ENCODE data around the gene ZNF490. TPM values are rescaled to one million over a fixed set of nuclear protein-coding genes. Genes with fewer than 3 reads are reported as not detected.

The ZNF490 gene
- total and polyA plus RNA-seq, 4 donors, result 0.94 to 10.4 (median 4.3) TPM

GRCh38 chr19:12596485-12596884, 14.1 kb downstream of the ZNF490 start:
- peaks cover 0 to 12% (median 7%) of the 10 kb centered on the region in 4 donors for H3K36me3 ChIP-seq (ENCODE audit: control insufficient read depth in 4 of 4, insufficient read depth in 4 of 4, low read length in 4 of 4)
- no peaks in the 10 kb centered on the region for H3K27me3 ChIP-seq (ENCODE audit: control insufficient read depth in 3 of 3, insufficient read depth in 3 of 3, low read length in 2 of 3)
- no peak overlapping the region for H3K4me3 ChIP-seq
- no peaks in the 10 kb centered on the region for H3K4me1 ChIP-seq (ENCODE audit: control insufficient read depth in 5 of 5, insufficient read depth in 5 of 5, low read length in 5 of 5)
- H3K27ac ChIP-seq (ENCODE audit: low read depth in 1 of 2, low read length in 1 of 2), result no peak overlapping the region
- peak in 1 of 3 donors; percentile 12 for DNase-seq
- 91 to 92% methylated on average over 11 of the region's 11 CpGs for WGBS, 2 donors
- no peak for ATAC-seq (ENCODE audit: insufficient read depth, low FRiP score)
- no peak overlapping the region for H3K9ac ChIP-seq (ENCODE audit: insufficient read depth in 1 of 2, low read length in 2 of 2)
- TF ChIP-seq, protein P1, sequence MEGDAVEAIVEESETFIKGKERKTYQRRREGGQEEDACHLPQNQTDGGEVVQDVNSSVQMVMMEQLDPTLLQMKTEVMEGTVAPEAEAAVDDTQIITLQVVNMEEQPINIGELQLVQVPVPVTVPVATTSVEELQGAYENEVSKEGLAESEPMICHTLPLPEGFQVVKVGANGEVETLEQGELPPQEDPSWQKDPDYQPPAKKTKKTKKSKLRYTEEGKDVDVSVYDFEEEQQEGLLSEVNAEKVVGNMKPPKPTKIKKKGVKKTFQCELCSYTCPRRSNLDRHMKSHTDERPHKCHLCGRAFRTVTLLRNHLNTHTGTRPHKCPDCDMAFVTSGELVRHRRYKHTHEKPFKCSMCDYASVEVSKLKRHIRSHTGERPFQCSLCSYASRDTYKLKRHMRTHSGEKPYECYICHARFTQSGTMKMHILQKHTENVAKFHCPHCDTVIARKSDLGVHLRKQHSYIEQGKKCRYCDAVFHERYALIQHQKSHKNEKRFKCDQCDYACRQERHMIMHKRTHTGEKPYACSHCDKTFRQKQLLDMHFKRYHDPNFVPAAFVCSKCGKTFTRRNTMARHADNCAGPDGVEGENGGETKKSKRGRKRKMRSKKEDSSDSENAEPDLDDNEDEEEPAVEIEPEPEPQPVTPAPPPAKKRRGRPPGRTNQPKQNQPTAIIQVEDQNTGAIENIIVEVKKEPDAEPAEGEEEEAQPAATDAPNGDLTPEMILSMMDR (IDR thresholded peaks at IDR 0.05; ENCODE audit: control extremely low read depth, extremely low read depth), result no peak
- H3K9me3 ChIP-seq (ENCODE audit: control insufficient read depth in 4 of 4, insufficient read depth in 3 of 4, low read length in 3 of 4), result no peaks in the 10 kb centered on the region

DNA sequence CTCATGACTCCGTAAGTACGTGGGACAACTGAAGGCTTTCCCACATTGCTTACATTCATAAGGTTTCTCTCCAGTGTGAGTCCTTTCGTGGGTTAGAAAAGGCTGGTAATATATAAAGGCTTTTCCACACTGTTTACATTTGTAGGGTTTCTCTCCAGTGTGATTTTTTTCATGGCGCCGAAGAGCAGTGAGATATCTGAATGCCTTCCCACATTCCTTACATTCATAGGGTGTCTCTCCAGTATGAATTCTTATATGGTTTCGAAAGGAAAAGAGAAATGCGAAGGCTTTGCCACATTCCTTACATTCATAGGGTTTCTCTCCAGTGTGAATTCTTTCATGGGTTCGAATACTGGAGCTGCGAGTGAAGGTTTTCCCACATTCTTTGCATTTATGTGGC, 29.5 kb downstream of the ZNF490 start:
- WGBS, 2 donors, result 86 to 92% methylated on average over 9 of the region's 9 CpGs
- Histone ChIP-seq H3K4me1 (ENCODE audit: control insufficient read depth in 5 of 5, insufficient read depth in 5 of 5, low read length in 5 of 5) (no peaks in the 10 kb centered on the region), H3K9ac (ENCODE audit: insufficient read depth in 1 of 2, low read length in 2 of 2) (no peak overlapping the region), H3K27me3 (ENCODE audit: control insufficient read depth in 3 of 3, insufficient read depth in 3 of 3, low read length in 2 of 3) (no peaks in the 10 kb centered on the region), H3K9me3 (ENCODE audit: control insufficient read depth in 4 of 4, insufficient read depth in 3 of 4, low read length in 3 of 4) (peaks cover 2 to 14% (median 9%) of the 10 kb centered on the region in 4 donors), H3K27ac (ENCODE audit: low read depth in 1 of 2, low read length in 1 of 2) (no peak overlapping the region), H3K36me3 (ENCODE audit: control insufficient read depth in 4 of 4, insufficient read depth in 4 of 4, low read length in 4 of 4) (peaks cover 17 to 38% (median 28%) of the 10 kb centered on the region in 4 donors), H3K4me3 (no peak overlapping the region)
- no peak for DNase-seq
- TF ChIP-seq, protein P1 (IDR thresholded peaks at IDR 0.05; ENCODE audit: control extremely low read depth, extremely low read depth), result no peak
- no peak for ATAC-seq (ENCODE audit: insufficient read depth, low FRiP score)

- WGBS, 2 donors, result 79 to 92% methylated on average over 11 of the region's 11 CpGs
- Histone ChIP-seq H3K36me3 (ENCODE audit: control insufficient read depth in 4 of 4, insufficient read depth in 4 of 4, low read length in 4 of 4) (peaks cover 17 to 38% (median 31%) of the 10 kb centered on the region in 4 donors), H3K27me3 (ENCODE audit: control insufficient read depth in 3 of 3, insufficient read depth in 3 of 3, low read length in 2 of 3) (no peaks in the 10 kb centered on the region), H3K9me3 (ENCODE audit: control insufficient read depth in 4 of 4, insufficient read depth in 3 of 4, low read length in 3 of 4) (peaks cover 2 to 14% (median 9%) of the 10 kb centered on the region in 4 donors), H3K27ac (ENCODE audit: low read depth in 1 of 2, low read length in 1 of 2) (no peak overlapping the region), H3K4me3 (no peak overlapping the region), H3K9ac (ENCODE audit: insufficient read depth in 1 of 2, low read length in 2 of 2) (no peak overlapping the region), H3K4me1 (ENCODE audit: control insufficient read depth in 5 of 5, insufficient read depth in 5 of 5, low read length in 5 of 5) (no peaks in the 10 kb centered on the region)
- DNase-seq, result no peak
- ATAC-seq (ENCODE audit: insufficient read depth, low FRiP score), result no peak
- TF ChIP-seq, protein P1 (IDR thresholded peaks at IDR 0.05; ENCODE audit: control extremely low read depth, extremely low read depth), result no peak
Measured at GRCh38 chr19:12580180-12580694, 30.4 kb downstream of the ZNF490 start.

DNA sequence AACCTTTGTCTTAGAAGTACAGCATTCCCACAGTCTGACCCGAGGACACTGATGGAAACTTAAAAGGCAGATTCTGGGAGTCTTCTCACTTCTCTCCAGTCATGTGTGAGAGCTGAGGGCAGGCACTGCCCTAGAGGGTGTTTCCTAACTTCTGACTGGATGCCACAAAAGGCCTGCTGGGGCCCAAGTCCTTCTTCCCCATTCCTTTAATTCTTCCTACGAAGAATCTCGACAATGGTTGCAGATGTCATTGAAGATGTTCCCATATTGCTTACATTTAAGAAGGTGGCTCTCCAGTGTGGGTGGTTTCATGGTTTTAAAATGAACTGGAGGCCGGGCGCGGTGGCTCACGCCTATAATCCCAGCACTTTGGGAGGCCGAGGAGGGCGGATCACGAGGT, 32.0 kb downstream of the ZNF490 start:
- Histone ChIP-seq H3K9ac (ENCODE audit: insufficient read depth in 1 of 2, low read length in 2 of 2) (no peak overlapping the region), H3K4me1 (ENCODE audit: control insufficient read depth in 5 of 5, insufficient read depth in 5 of 5, low read length in 5 of 5) (peaks cover 0 to 1% (median 0%) of the 10 kb centered on the region in 5 donors), H3K36me3 (ENCODE audit: control insufficient read depth in 4 of 4, insufficient read depth in 4 of 4, low read length in 4 of 4) (peaks cover 17 to 38% (median 31%) of the 10 kb centered on the region in 4 donors), H3K9me3 (ENCODE audit: control insufficient read depth in 4 of 4, insufficient read depth in 3 of 4, low read length in 3 of 4) (peaks cover 2 to 14% (median 9%) of the 10 kb centered on the region in 4 donors), H3K27me3 (ENCODE audit: control insufficient read depth in 3 of 3, insufficient read depth in 3 of 3, low read length in 2 of 3) (no peaks in the 10 kb centered on the region), H3K4me3 (no peak overlapping the region), H3K27ac (ENCODE audit: low read depth in 1 of 2, low read length in 1 of 2) (no peak overlapping the region)
- 95 to 98% methylated on average over 10 of the region's 10 CpGs for WGBS, 2 donors
- TF ChIP-seq, protein P1 (IDR thresholded peaks at IDR 0.05; ENCODE audit: control extremely low read depth, extremely low read depth), result no peak
- DNase-seq (no peak), ATAC-seq (ENCODE audit: insufficient read depth, low FRiP score) (no peak)

Measured in lung (tissue), 12 donors.